Measurements from ENCODE around the gene C5orf52.
"Not testable (repeated sequence)": the region's sequence is repeated elsewhere in the genome, so short reads cannot be mapped to it uniquely, and the experiment has no call there.

C5orf52 gene

GRCh38 chr5:157690690-157691433, 19.5 kb downstream of the C5orf52 start:
- Mint-ChIP-seq H3K9me3 (peaks cover 27% of the 10 kb centered on the region), H3K27me3 (ENCODE audit: low read depth) (no peaks in the 10 kb centered on the region), H3K27ac (no peak overlapping the region), H3K4me3 (no peak overlapping the region), H3K36me3 (ENCODE audit: low read depth) (no peaks in the 10 kb centered on the region), H3K4me1 (peaks cover 5% of the 10 kb centered on the region)
- TF ChIP-seq CTCF (IDR thresholded peaks at IDR 0.05; ENCODE audit: unreplicated experiment in 3 of 3), result no peak

DNA sequence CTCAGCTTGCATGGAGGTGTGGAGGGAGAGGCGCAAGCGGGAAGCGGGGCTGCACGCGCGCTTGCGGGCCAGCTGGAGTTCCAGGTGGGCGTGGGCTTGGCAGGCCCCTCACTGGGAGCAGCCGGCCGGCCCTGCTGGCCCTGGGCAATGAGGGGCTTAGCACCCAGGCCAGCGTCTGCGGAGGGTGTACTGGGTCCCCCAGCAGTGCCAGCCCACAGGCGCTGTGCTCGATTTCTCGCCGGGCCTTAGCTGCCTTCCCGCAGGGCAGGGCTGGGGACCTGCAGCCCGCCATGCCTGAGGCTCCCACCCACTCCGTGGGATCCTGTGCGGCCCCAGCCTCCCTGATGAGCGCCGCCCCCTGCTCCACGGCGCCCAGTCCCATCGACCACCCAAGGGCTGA, 22.5 kb downstream of the C5orf52 start:
- not testable (repeated sequence) for H3K27ac Mint-ChIP-seq; H3K27me3 Mint-ChIP-seq (ENCODE audit: low read depth); H3K4me1 Mint-ChIP-seq; H3K36me3 Mint-ChIP-seq (ENCODE audit: low read depth); H3K4me3 Mint-ChIP-seq
- H3K9me3 Mint-ChIP-seq, result peaks cover 38% of the 10 kb centered on the region

DNA sequence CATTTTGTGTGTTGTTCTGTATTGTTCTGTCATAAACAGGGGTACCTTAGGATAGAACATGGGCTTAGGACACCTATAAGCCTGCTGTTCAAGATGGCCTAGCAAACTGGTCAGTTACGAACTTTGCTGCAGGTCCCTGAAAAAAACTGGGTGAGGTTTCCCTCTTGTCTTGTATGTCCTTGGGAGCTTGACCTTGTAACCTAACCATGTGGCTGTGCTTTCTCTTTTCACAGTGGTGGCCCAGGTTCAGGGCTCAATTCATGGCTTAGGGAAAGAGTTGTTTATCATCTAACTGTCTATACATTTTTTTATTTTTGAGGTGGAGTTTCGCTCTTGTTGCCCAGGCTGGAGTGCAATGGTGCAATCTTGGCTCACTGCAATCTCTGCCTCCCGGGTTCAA, 24.8 kb downstream of the C5orf52 start:
- H3K27me3 Mint-ChIP-seq (ENCODE audit: low read depth); H3K36me3 Mint-ChIP-seq (ENCODE audit: low read depth); H3K4me3 Mint-ChIP-seq; H3K4me1 Mint-ChIP-seq; H3K27ac Mint-ChIP-seq: not testable (repeated sequence)
- peaks cover 39% of the 10 kb centered on the region for H3K9me3 Mint-ChIP-seq

GRCh38 chr5:157698674-157699073, 27.3 kb downstream of the C5orf52 start:
- not testable (repeated sequence) for H3K27ac Mint-ChIP-seq; H3K36me3 Mint-ChIP-seq (ENCODE audit: low read depth); H3K4me3 Mint-ChIP-seq; H3K27me3 Mint-ChIP-seq (ENCODE audit: low read depth); H3K4me1 Mint-ChIP-seq
- peaks cover 24% of the 10 kb centered on the region for H3K9me3 Mint-ChIP-seq

GRCh38 chr5:157703736-157704135, 32.4 kb downstream of the C5orf52 start:
- peaks cover 2% of the 10 kb centered on the region for H3K4me1 Mint-ChIP-seq
- peaks cover 8% of the 10 kb centered on the region for H3K9me3 Mint-ChIP-seq
- H3K27ac Mint-ChIP-seq, result no peak overlapping the region
- H3K27me3 Mint-ChIP-seq (ENCODE audit: low read depth), result no peaks in the 10 kb centered on the region
- H3K4me3 Mint-ChIP-seq, result no peak overlapping the region
- no peak for TF ChIP-seq CTCF (IDR thresholded peaks at IDR 0.05; ENCODE audit: unreplicated experiment in 3 of 3)
- no peaks in the 10 kb centered on the region for H3K36me3 Mint-ChIP-seq (ENCODE audit: low read depth)

DNA sequence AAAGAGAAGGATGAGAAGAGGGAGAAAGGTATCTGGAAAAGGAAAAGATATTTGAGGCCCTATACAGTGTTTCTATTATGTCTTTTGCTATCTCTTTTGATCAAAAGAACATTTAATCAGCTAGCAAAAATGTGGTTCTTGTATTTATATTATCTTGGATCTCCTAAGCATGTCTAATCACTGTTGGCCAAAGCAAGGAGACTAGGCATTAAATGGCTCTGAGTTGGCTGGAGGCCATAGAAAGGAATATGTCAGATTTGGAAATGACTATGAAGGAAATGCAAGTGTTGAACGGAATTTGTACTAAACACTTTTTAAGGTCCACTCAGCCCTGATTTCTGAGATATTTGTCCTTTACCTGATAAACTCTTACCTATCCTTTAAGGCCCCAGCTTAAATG, 37.5 kb downstream of the C5orf52 start:
- no peaks in the 10 kb centered on the region for H3K27me3 Mint-ChIP-seq (ENCODE audit: low read depth)
- H3K27ac Mint-ChIP-seq, result peak overlapping the region in 1 of 3 experiments; percentile 30
- H3K4me1 Mint-ChIP-seq, result peaks cover 26% of the 10 kb centered on the region
- no peak overlapping the region for H3K4me3 Mint-ChIP-seq
- no peaks in the 10 kb centered on the region for H3K9me3 Mint-ChIP-seq
- TF ChIP-seq CTCF (IDR thresholded peaks at IDR 0.05; ENCODE audit: unreplicated experiment in 3 of 3), result no peak
- H3K36me3 Mint-ChIP-seq (ENCODE audit: low read depth), result no peaks in the 10 kb centered on the region

- no peaks in the 10 kb centered on the region for H3K27me3 Mint-ChIP-seq (ENCODE audit: low read depth)
- TF ChIP-seq CTCF (IDR thresholded peaks at IDR 0.05; ENCODE audit: unreplicated experiment in 3 of 3), result no peak
- H3K4me1 Mint-ChIP-seq, result peaks cover 26% of the 10 kb centered on the region
- H3K36me3 Mint-ChIP-seq (ENCODE audit: low read depth), result no peaks in the 10 kb centered on the region
- no peak overlapping the region for H3K4me3 Mint-ChIP-seq
- peak overlapping the region in 1 of 3 experiments; percentile 30 for H3K27ac Mint-ChIP-seq
- H3K9me3 Mint-ChIP-seq, result no peaks in the 10 kb centered on the region
Observed at GRCh38 chr5:157709346-157709745, 38.0 kb downstream of the C5orf52 start.

Measured in nephron (organoid).